ENCODE measurements around the gene DHCR7.
A peak's percentile ranks its signal among the peaks of the same experiment; 100 is the strongest.
"Not testable (repeated sequence)": the region's sequence is repeated elsewhere in the genome, so short reads cannot be mapped to it uniquely, and the experiment has no call there.

Gene DHCR7

DNA sequence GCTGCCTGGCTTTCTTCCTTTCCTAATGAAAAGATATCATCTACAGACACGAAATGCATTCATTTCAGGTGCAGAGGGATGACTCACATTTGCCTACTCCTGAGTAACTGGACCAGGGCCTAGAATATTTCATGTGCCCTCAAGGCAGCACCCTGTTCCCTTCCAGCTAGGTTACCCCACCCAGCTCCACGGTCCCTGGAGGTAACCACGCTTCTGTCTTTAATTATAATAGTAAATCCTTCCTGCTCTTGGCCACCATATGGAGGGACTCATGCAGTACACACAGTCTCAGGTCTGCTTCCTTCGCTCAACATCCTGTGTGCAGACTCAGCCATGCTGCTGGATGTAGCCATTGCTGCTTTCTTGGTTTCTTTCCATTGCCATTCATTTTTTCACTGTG, 22.3 kb downstream of the DHCR7 start:
- DNase-seq (ENCODE audit: low read depth) = no peak

GRCh38 chr11:71425409-71425808, 22.8 kb downstream of the DHCR7 start:
- TF ChIP-seq, protein P1, sequence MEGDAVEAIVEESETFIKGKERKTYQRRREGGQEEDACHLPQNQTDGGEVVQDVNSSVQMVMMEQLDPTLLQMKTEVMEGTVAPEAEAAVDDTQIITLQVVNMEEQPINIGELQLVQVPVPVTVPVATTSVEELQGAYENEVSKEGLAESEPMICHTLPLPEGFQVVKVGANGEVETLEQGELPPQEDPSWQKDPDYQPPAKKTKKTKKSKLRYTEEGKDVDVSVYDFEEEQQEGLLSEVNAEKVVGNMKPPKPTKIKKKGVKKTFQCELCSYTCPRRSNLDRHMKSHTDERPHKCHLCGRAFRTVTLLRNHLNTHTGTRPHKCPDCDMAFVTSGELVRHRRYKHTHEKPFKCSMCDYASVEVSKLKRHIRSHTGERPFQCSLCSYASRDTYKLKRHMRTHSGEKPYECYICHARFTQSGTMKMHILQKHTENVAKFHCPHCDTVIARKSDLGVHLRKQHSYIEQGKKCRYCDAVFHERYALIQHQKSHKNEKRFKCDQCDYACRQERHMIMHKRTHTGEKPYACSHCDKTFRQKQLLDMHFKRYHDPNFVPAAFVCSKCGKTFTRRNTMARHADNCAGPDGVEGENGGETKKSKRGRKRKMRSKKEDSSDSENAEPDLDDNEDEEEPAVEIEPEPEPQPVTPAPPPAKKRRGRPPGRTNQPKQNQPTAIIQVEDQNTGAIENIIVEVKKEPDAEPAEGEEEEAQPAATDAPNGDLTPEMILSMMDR (conservative IDR thresholded peaks at IDR 0.05; ENCODE audit: low read depth, low read length) = no peak
- DNase-seq (ENCODE audit: low read depth) = no peak
- no peak overlapping the region for H3K4me3 ChIP-seq (ENCODE audit: low read depth, low read length)

More for the DNA sequence above, 22.3 kb downstream of the DHCR7 start:
- H3K4me3 ChIP-seq (ENCODE audit: low read depth, low read length) = no peak overlapping the region
- TF ChIP-seq, protein P1 (conservative IDR thresholded peaks at IDR 0.05; ENCODE audit: low read depth, low read length) = no peak

- DNase-seq (ENCODE audit: low read depth) = no peak
- H3K4me3 ChIP-seq (ENCODE audit: low read depth, low read length) = no peak overlapping the region
- TF ChIP-seq, protein P1 (conservative IDR thresholded peaks at IDR 0.05; ENCODE audit: low read depth, low read length) = no peak
These were observed 24.9 kb downstream of the DHCR7 start for GRCh38 chr11:71423181-71423790.

DNA sequence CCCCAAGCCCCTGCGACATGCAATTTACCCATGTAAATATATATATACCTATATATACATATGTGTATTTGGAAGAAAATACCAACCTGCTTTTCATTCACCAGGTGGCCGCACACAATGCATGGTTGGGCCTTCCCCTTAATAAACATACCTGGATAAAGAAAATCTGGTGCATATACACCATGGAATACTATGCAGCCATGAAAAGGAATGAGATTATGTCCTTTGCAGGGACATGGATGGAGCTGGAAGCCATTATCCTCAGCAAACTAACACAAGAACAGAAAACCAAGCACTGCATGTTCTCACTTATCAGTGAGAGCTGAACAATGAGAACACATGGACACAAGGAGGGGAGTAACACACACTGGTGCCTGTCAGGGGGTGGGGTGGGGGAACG, 25.9 kb downstream of the DHCR7 start:
- not testable (repeated sequence) for H3K4me3 ChIP-seq (ENCODE audit: low read depth, low read length); DNase-seq (ENCODE audit: low read depth)

DNA sequence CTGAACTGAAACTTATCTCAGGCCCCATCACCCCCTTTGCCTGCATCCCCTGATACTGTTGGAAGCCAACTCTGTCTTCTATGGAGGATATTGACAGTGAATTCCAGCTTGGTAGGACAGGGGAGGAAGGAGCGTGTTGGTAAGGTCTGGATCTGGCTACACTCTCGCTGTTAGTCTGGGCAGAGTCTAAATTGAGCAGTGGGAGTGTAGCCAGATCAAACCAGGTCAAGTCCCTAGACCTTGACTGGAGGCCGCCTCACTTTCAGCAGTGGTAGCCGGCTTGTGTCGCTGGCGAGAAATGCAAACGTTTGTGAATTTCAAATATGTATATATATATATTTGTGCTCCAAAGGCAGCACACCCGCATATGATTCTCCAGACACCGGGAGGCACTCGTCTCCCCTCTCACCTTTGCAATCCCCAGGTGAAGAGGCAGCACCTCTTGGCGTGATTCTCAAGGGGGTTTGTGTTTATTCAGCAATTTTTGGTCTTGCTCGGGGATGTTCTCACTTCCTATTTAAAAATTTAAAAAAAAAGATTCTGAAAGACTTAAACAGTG, 26.7 kb downstream of the DHCR7 start:
- TF ChIP-seq, protein P1 (conservative IDR thresholded peaks at IDR 0.05; ENCODE audit: low read depth, low read length) = no peak
- no peak for DNase-seq (ENCODE audit: low read depth)
- no peak overlapping the region for H3K4me3 ChIP-seq (ENCODE audit: low read depth, low read length)

DNA sequence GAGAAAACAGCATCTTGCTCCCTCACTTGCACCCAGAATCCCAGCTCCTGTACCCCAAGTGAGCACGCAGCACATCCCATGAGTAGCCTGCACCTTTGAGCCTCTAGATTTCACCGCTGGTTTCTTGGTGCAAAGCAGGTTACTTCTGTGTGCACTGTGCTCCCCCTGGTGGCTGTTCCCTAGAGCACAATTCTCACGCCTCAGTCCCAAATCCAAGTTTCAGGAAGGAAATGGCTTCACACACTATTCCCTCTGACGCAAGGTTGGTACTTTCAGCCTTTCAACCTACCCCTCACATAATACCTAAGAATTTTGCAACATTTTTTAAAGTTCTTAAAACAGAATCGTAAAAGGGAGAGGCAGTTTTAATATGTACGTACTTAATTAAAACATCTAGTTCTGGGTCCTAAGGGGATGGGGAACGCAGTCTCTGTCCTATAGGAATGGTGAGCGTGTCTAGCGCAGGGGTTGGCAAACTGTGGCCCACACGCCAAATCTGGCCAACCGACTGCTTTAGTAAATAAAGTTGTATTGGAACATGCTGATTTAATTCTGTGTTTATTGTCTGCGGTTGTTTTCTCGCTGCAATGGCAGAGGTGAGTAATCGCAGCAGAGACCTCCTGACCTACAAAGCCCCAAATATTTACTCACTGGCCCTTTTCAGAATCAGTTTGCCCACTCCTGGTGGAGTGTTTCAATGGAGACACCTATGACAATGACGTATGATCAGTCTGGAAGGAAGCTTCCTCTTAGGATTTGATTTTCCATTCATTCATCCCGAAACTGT, 27.5 kb downstream of the DHCR7 start:
- DNase-seq (ENCODE audit: low read depth) = peak; percentile 72
- H3K4me3 ChIP-seq (ENCODE audit: low read depth, low read length) = no peak overlapping the region
- TF ChIP-seq, protein P1 (conservative IDR thresholded peaks at IDR 0.05; ENCODE audit: low read depth, low read length) = peak; percentile 86

DNA sequence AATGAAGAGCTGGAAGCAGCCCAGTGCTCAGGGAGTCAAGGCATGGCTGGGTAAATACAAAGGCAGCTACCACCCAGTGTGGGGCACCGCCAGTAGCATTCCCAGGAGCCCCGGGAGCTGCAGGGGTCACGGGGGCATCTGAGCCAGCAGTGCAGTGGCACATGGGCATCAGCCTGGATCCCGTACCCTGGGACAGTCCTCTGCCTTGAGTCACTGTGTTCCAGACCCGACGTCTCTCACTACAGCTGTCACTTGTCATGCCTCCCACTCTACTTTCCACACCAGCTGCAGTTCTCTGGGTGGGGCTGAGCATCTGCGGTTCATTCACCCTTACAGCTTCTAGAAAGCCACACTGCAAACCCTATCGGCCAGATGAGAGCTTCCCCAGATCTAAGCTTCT, 29.6 kb downstream of the DHCR7 start:
- no peak for DNase-seq (ENCODE audit: low read depth)
- no peak overlapping the region for H3K4me3 ChIP-seq (ENCODE audit: low read depth, low read length)
- TF ChIP-seq, protein P1 (conservative IDR thresholded peaks at IDR 0.05; ENCODE audit: low read depth, low read length) = no peak

Data from choroid plexus epithelial cell (primary cell).